ENCODE measurements around the gene TERF2IP.

The TERF2IP gene

GRCh38 chr16:75647492-75648264 lies at the start of gene TERF2IP, which contains the start of gene KARS1:
Gene TERF2IP (plus strand): TSS chr16:75647773. CDS start chr16:75647883, 110 bp downstream.
Gene KARS1 (minus strand): TSS chr16:75647665. CDS start chr16:75647639, 26 bp downstream.
- DNase-seq, result peak; percentile 97

GRCh38 chr16:75599452-75600277 lies 47.9 kb upstream of the TERF2IP start:
- DNase-seq, result no peak

- no peak for DNase-seq
These were observed 44.3 kb upstream of the TERF2IP start for GRCh38 chr16:75603241-75603640.

GRCh38 chr16:75606507-75606906 lies 41.1 kb upstream of the TERF2IP start:
- DNase-seq, result no peak

- DNase-seq, result no peak
These were observed 33.3 kb upstream of the TERF2IP start for GRCh38 chr16:75614066-75614897.

- no peak for DNase-seq
These were observed 32.0 kb upstream of the TERF2IP start for GRCh38 chr16:75615619-75616018.

- DNase-seq, result no peak
These were observed 31.0 kb upstream of the TERF2IP start for GRCh38 chr16:75616521-75617010.

- no peak for DNase-seq
These were observed 30.5 kb upstream of the TERF2IP start for GRCh38 chr16:75617121-75617520.

- DNase-seq, result no peak
These were observed 28.8 kb upstream of the TERF2IP start for GRCh38 chr16:75618780-75619179.

- DNase-seq, result no peak
These were observed 27.0 kb upstream of the TERF2IP start for GRCh38 chr16:75620326-75621169.

- no peak for DNase-seq
These were observed 26.4 kb upstream of the TERF2IP start for GRCh38 chr16:75621170-75621477.

- DNase-seq, result peak; percentile 99
These were observed 24.6 kb upstream of the TERF2IP start, which contains the start of gene ADAT1 for GRCh38 chr16:75622761-75623605. Gene ADAT1 (minus strand): TSS chr16:75623281. CDS start chr16:75620799, 2,482 bp downstream.

- no peak for DNase-seq
These were observed 22.6 kb upstream of the TERF2IP start for GRCh38 chr16:75624921-75625334.

GRCh38 chr16:75626806-75627205 lies 20.8 kb upstream of the TERF2IP start:
- no peak for DNase-seq

GRCh38 chr16:75627851-75628250 lies 19.7 kb upstream of the TERF2IP start:
- DNase-seq, result no peak

GRCh38 chr16:75628351-75628750 lies 19.2 kb upstream of the TERF2IP start:
- DNase-seq, result no peak

GRCh38 chr16:75629132-75629531 lies 18.4 kb upstream of the TERF2IP start:
- DNase-seq, result no peak

- DNase-seq, result no peak
These were observed 17.5 kb upstream of the TERF2IP start for GRCh38 chr16:75630052-75630451.

GRCh38 chr16:75632857-75633256 lies 14.7 kb upstream of the TERF2IP start:
- DNase-seq, result no peak

- no peak for DNase-seq
These were observed 12.5 kb upstream of the TERF2IP start for GRCh38 chr16:75635036-75635435.

GRCh38 chr16:75640598-75640997 lies 7.0 kb upstream of the TERF2IP start:
- no peak for DNase-seq
